Endodermal cell (in vitro differentiated cells): ENCODE results near the gene SRD5A1. TPM values are rescaled to one million over a fixed set of nuclear protein-coding genes. Genes with fewer than 3 reads are reported as not detected.

ENCODE experiments used
- DNase-seq: peaks from one replicate; pipeline ENCODE4 v3.0.0-alpha.2; 2017
- H3K27ac ChIP-seq: 2 replicates; pipeline ENCODE4 v1.5.1; 2013; ENCODE audit warnings: mild to moderate bottlenecking, low read depth, low read length, moderate library complexity
- H3K27me3 ChIP-seq: 2 replicates; pipeline ENCODE4 v1.6.1; 2013; ENCODE audit warnings: mild to moderate bottlenecking, low read length, moderate library complexity; ENCODE audit not compliant: insufficient read depth, control insufficient read depth, poor library complexity, severe bottlenecking
- H3K36me3 ChIP-seq: 2 replicates; pipeline ENCODE4 v1.7.0; 2013; ENCODE audit warnings: mild to moderate bottlenecking, low read length, moderate library complexity; ENCODE audit not compliant: control insufficient read depth, insufficient read depth
- H3K4me1 ChIP-seq: one replicate; pipeline ENCODE4 v1.7.0; 2013; ENCODE audit warnings: low read length; ENCODE audit not compliant: control insufficient read depth, insufficient read depth
- H3K4me3 ChIP-seq: 2 replicates; pipeline ENCODE4 v1.5.1; 2013; ENCODE audit warnings: mild to moderate bottlenecking, low read length, moderate library complexity
- H3K9ac ChIP-seq: 2 replicates; pipeline ENCODE4 v1.6.1; 2013; ENCODE audit warnings: mild to moderate bottlenecking, low read length, moderate library complexity; ENCODE audit not compliant: poor library complexity, severe bottlenecking; ENCODE audit errors: extremely low read depth
- H3K9me3 ChIP-seq: 2 replicates; pipeline ENCODE4 v1.6.1; 2013; ENCODE audit warnings: mild to moderate bottlenecking, low read length, moderate library complexity; ENCODE audit not compliant: control insufficient read depth
- H3K27ac Mint-ChIP-seq: 2 replicates; pipeline ENCODE4 v1.8.0; 2020; ENCODE audit warnings: mixed read lengths
- H3K27me3 Mint-ChIP-seq: 2 replicates; pipeline ENCODE4 v1.8.0; 2021; ENCODE audit warnings: mild to moderate bottlenecking, mixed read lengths; ENCODE audit not compliant: insufficient read depth
- H3K36me3 Mint-ChIP-seq: 2 replicates; pipeline ENCODE4 v1.8.0; 2020; ENCODE audit warnings: low read depth, mixed read lengths
- H3K4me1 Mint-ChIP-seq: 2 replicates; pipeline ENCODE4 v1.8.0; 2020; ENCODE audit warnings: mixed read lengths
- H3K4me3 Mint-ChIP-seq: 2 replicates; pipeline ENCODE4 v1.8.0; 2020; ENCODE audit warnings: mild to moderate bottlenecking, moderate library complexity, mixed read lengths
- H3K9me3 Mint-ChIP-seq: 2 replicates; pipeline ENCODE4 v1.8.0; 2020; ENCODE audit warnings: mild to moderate bottlenecking, mixed read lengths
- CTCF ChIP-seq: fragments of 200-600 bp; sonication (generic); conservative IDR thresholded peaks from 2 replicates; pipeline ENCODE4 v1.5.0; 2021; ENCODE audit warnings: antibody characterized with exemption, mild to moderate bottlenecking
- WGBS, 2 experiments: methylation state at CpG; one replicate each; pipeline versions ENCODE4 v1.1.5 to v1.1.7; 2013; ENCODE audit warnings: missing lambda C conversion rate in 2 of 2, mixed read lengths in 1 of 2; ENCODE audit not compliant: insufficient coverage in 1 of 2, insufficient read length in 1 of 2; 5-methylcytosine and 5-hydroxymethylcytosine counted together
- total RNA-seq, 2 donors: library from RNA; stranded (reverse); fragmentation: NEBNext Ultra II Directional in 1 of 2; extraction: Animal tissue kit (Norgen Biotek cat#: 25700) in 1 of 2; gene quantifications; 2 replicates in 1 of 2; 3 replicates in 1 of 2; pipeline ENCODE4 v1.2.1, GENCODE V29; 2021

Gene SRD5A1
- total RNA-seq, 2 donors from 2014 or later = 15.0 to 16.2 TPM

- WGBS, 2 experiments = 77 to 78% methylated on average over 3 of the region's 3 CpGs
- peaks cover 78% of the 10 kb centered on the region for H3K36me3 Mint-ChIP-seq
- no peak for TF ChIP-seq CTCF
These were observed 9.3 kb upstream of the SRD5A1 start for GRCh38 chr5:6623941-6624340.

GRCh38 chr5:6626508-6626907, 6.7 kb upstream of the SRD5A1 start:
- Histone ChIP-seq H3K4me3 (no peak overlapping the region), H3K27me3 (no peaks in the 10 kb centered on the region), H3K9me3 (peaks cover 10% of the 10 kb centered on the region), H3K4me1 (no peaks in the 10 kb centered on the region), H3K27ac (no peak overlapping the region), H3K36me3 (peaks cover 96% of the 10 kb centered on the region), H3K9ac (no peak overlapping the region)
- TF ChIP-seq CTCF = no peak
- Mint-ChIP-seq H3K9me3 (no peaks in the 10 kb centered on the region), H3K36me3 (peaks cover 85% of the 10 kb centered on the region), H3K4me3 (no peak overlapping the region), H3K27ac (no peak overlapping the region), H3K4me1 (no peaks in the 10 kb centered on the region), H3K27me3 (no peaks in the 10 kb centered on the region)
- 94 to 95% methylated on average over 8 to 10 of the region's 10 CpGs for WGBS, 2 experiments
- no peak for DNase-seq

More at GRCh38 chr5:6623941-6624340, 9.3 kb upstream of the SRD5A1 start:
- no peak overlapping the region for H3K9ac ChIP-seq
- DNase-seq = no peak
- no peaks in the 10 kb centered on the region for H3K27me3 ChIP-seq
- no peak overlapping the region for H3K4me3 ChIP-seq
- no peak overlapping the region for H3K4me3 Mint-ChIP-seq
- H3K9me3 ChIP-seq = peaks cover 10% of the 10 kb centered on the region
- H3K9me3 Mint-ChIP-seq = no peaks in the 10 kb centered on the region
- no peaks in the 10 kb centered on the region for H3K4me1 Mint-ChIP-seq
- no peaks in the 10 kb centered on the region for H3K27me3 Mint-ChIP-seq
- peaks cover 92% of the 10 kb centered on the region for H3K36me3 ChIP-seq
- H3K27ac ChIP-seq = no peak overlapping the region
- no peaks in the 10 kb centered on the region for H3K4me1 ChIP-seq
- no peak overlapping the region for H3K27ac Mint-ChIP-seq

DNA sequence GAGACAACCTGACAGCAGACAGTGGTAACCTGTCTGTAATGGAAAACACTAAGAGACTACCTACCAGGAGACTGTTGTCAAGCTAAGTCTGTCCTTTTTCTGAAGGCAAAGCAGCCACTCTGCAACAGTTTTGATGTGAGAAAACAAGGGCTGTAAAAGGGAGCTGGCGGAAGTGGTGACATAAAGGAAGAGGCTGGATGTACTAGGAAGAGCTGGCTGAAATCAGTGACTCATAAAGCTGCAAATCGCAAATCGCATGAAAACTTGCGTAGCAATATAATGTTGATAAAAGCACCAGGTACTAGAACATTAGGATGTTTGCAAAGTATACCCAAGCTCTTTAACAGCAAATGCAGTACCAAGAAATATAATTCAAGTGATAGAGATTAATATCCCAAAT, 1.8 kb upstream of the SRD5A1 start:
- no peak overlapping the region for H3K27ac Mint-ChIP-seq
- no peak overlapping the region for H3K9ac ChIP-seq
- no peak for DNase-seq
- TF ChIP-seq CTCF = no peak
- peak overlapping the region; percentile 83 for H3K4me3 Mint-ChIP-seq
- no peaks in the 10 kb centered on the region for H3K9me3 Mint-ChIP-seq
- H3K4me1 Mint-ChIP-seq = peaks cover 9% of the 10 kb centered on the region
- no peaks in the 10 kb centered on the region for H3K27me3 ChIP-seq
- H3K36me3 ChIP-seq = peaks cover 50% of the 10 kb centered on the region
- no peaks in the 10 kb centered on the region for H3K4me1 ChIP-seq
- peak overlapping the region; percentile 91 for H3K4me3 ChIP-seq
- no peak overlapping the region for H3K27ac ChIP-seq
- peaks cover 43% of the 10 kb centered on the region for H3K36me3 Mint-ChIP-seq
- no peaks in the 10 kb centered on the region for H3K9me3 ChIP-seq
- 88 to 93% methylated on average over 3 to 4 of the region's 4 CpGs for WGBS, 2 experiments
- H3K27me3 Mint-ChIP-seq = peaks cover 8% of the 10 kb centered on the region
